ENCODE results near the gene TMEM237.

- TF ChIP-seq, protein P1, sequence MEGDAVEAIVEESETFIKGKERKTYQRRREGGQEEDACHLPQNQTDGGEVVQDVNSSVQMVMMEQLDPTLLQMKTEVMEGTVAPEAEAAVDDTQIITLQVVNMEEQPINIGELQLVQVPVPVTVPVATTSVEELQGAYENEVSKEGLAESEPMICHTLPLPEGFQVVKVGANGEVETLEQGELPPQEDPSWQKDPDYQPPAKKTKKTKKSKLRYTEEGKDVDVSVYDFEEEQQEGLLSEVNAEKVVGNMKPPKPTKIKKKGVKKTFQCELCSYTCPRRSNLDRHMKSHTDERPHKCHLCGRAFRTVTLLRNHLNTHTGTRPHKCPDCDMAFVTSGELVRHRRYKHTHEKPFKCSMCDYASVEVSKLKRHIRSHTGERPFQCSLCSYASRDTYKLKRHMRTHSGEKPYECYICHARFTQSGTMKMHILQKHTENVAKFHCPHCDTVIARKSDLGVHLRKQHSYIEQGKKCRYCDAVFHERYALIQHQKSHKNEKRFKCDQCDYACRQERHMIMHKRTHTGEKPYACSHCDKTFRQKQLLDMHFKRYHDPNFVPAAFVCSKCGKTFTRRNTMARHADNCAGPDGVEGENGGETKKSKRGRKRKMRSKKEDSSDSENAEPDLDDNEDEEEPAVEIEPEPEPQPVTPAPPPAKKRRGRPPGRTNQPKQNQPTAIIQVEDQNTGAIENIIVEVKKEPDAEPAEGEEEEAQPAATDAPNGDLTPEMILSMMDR (IDR thresholded peaks at IDR 0.05; ENCODE audit: low read depth, low read length) = no peak
- no peak for TF ChIP-seq EZH2phosphoT487 (IDR thresholded peaks at IDR 0.05; ENCODE audit: low read depth)
These were observed 21.0 kb upstream of the TMEM237 start for GRCh38 chr2:201664334-201664733.

Data from OCI-LY3 (cell line).